ENCODE measurements around the gene ROR2.

- TF ChIP-seq FOXA1 (IDR thresholded peaks at IDR 0.05) (no peak), TARDBP (IDR thresholded peaks at IDR 0.05) (no peak), HDGF (IDR thresholded peaks at IDR 0.05; ENCODE audit: borderline replicate concordance) (no peak)
These were observed 65.9 kb downstream of the ROR2 start for GRCh38 chr9:91884153-91884552.

Data from HEK293T (cell line).